SK-N-SH treated with all-trans-retinoic acid at 6 μM for 48 hours (cell line): Measurements from ENCODE around the gene XRCC2.

Experiments used
- ATAC-seq: fragments of 200-7000 bp; cut with Tn5 transposase; 3 replicates; pipeline ENCODE4 v1.9.1; 2020; ENCODE audit warnings: mild to moderate bottlenecking, moderate library complexity
- ARNTL ChIP-seq: fragments of 450-650 bp; formaldehyde crosslinking; IDR thresholded peaks from 2 replicates; pipeline ENCODE4 v1.5.0; 2020; ENCODE audit warnings: low read depth, mild to moderate bottlenecking, moderate library complexity, borderline replicate concordance
- CSDC2 ChIP-seq: fragments of 250-450 bp; sonication (Bioruptor Pico); IDR thresholded peaks from 2 replicates; pipeline ENCODE4 v1.5.0; 2020; ENCODE audit warnings: mild to moderate bottlenecking, moderate library complexity
- ESRRG ChIP-seq: fragments of 250-450 bp; sonication (Bioruptor Pico); IDR thresholded peaks from 2 replicates; pipeline ENCODE4 v1.6.1; 2021; ENCODE audit warnings: mild to moderate bottlenecking
- GLIS3 ChIP-seq: fragments of 250-450 bp; sonication (Bioruptor Pico); IDR thresholded peaks from 2 replicates; pipeline ENCODE4 v1.5.0; 2020; ENCODE audit warnings: mild to moderate bottlenecking, moderate library complexity
- OSR1 ChIP-seq: fragments of 250-450 bp; sonication (Bioruptor Pico); IDR thresholded peaks from 2 replicates; pipeline ENCODE4 v1.8.0; 2022; ENCODE audit warnings: moderate library complexity, mild to moderate bottlenecking, inconsistent platforms
- PPARA ChIP-seq: fragments of 250-450 bp; sonication (Bioruptor Pico); IDR thresholded peaks from 2 replicates; pipeline ENCODE4 v1.5.0; 2020; ENCODE audit warnings: mild to moderate bottlenecking, borderline replicate concordance
- RARB ChIP-seq: fragments of 250-450 bp; sonication (Bioruptor Pico); IDR thresholded peaks from 2 replicates; pipeline ENCODE4 v1.8.0; 2021; ENCODE audit warnings: mild to moderate bottlenecking, moderate library complexity
- SNAI2 ChIP-seq: fragments of 250-450 bp; sonication (Bioruptor Pico); IDR thresholded peaks from 2 replicates; pipeline ENCODE4 v1.5.0; 2020; ENCODE audit warnings: mild to moderate bottlenecking, moderate library complexity
- TCF4 ChIP-seq: fragments of 250-450 bp; sonication (Bioruptor Pico); IDR thresholded peaks from 2 replicates; pipeline ENCODE4 v1.8.0; 2021; ENCODE audit warnings: mild to moderate bottlenecking, moderate library complexity, borderline replicate concordance
- ZC3H10 ChIP-seq: fragments of 250-450 bp; sonication (Bioruptor Pico); IDR thresholded peaks from 2 replicates; pipeline ENCODE4 v1.5.1; 2021; ENCODE audit warnings: mild to moderate bottlenecking, moderate library complexity
- ZFP3 ChIP-seq: fragments of 250-450 bp; sonication (Bioruptor Pico); IDR thresholded peaks from 2 replicates; pipeline ENCODE4 v1.5.0; 2020; ENCODE audit warnings: mild to moderate bottlenecking, moderate library complexity
- ZFP30 ChIP-seq: fragments of 450-650 bp; formaldehyde crosslinking; IDR thresholded peaks from 2 replicates; pipeline ENCODE4 v1.5.0; 2022; ENCODE audit warnings: mild to moderate bottlenecking, moderate library complexity
- ZNF70 ChIP-seq: fragments of 450-650 bp; formaldehyde crosslinking; IDR thresholded peaks from 2 replicates; pipeline ENCODE4 v1.5.0; 2020; ENCODE audit warnings: mild to moderate bottlenecking, moderate library complexity
- ZNF8 ChIP-seq: fragments of 450-650 bp; formaldehyde crosslinking; IDR thresholded peaks from 2 replicates; pipeline ENCODE4 v1.5.0; 2020; ENCODE audit warnings: mild to moderate bottlenecking, moderate library complexity
- TF ChIP-seq, protein P1 (sequence below): fragments of 250-450 bp; sonication (Bioruptor Pico); IDR thresholded peaks from 2 replicates; pipeline ENCODE4 v1.5.1; 2021; ENCODE audit warnings: mild to moderate bottlenecking, moderate library complexity
- TF ChIP-seq, protein P2 (sequence below): fragments of 250-450 bp; sonication (Bioruptor Pico); IDR thresholded peaks from 2 replicates; pipeline ENCODE4 v1.5.1; 2020; ENCODE audit warnings: low read depth, mild to moderate bottlenecking, moderate library complexity
- TF ChIP-seq, protein P3 (sequence below): fragments of 250-450 bp; sonication (Bioruptor Pico); IDR thresholded peaks from 2 replicates; pipeline ENCODE4 v1.8.0; 2021; ENCODE audit warnings: low read depth, mild to moderate bottlenecking, moderate library complexity, borderline replicate concordance
- TF ChIP-seq, protein P4 (sequence below): fragments of 250-450 bp; sonication (Bioruptor Pico); IDR thresholded peaks from 2 replicates; pipeline ENCODE4 v1.5.0; 2020; ENCODE audit warnings: mild to moderate bottlenecking, moderate library complexity
- TF ChIP-seq, protein P5 (sequence below): fragments of 250-450 bp; sonication (Bioruptor Pico); IDR thresholded peaks from 2 replicates; pipeline ENCODE4 v1.8.0; 2020; ENCODE audit warnings: mild to moderate bottlenecking, moderate library complexity, borderline replicate concordance

The XRCC2 gene

DNA sequence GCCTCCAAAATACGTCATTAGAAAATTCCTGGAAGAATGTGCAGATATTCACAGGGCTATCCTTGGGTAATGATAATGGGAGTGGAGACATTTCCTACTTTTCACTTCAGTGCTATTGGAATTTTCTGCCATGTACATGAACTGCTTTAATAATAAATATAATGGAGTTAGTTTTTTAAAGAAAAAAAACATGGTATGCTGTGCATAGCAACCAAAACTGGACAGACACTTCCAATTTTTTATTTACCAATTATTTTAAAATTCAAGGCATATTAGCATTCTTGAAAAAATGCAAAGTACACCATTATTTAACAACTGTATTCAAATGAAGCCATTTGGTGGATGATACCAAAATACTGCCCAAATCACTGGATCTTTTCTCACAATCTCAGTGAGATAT lies 3.3 kb downstream of the XRCC2 start:
- TF ChIP-seq GLIS3 (CRISPR knock-in tag) (no peak), CSDC2 (CRISPR knock-in tag) (no peak), ZFP3 (CRISPR knock-in tag) (no peak), OSR1 (no peak)
- TF ChIP-seq, protein P1, sequence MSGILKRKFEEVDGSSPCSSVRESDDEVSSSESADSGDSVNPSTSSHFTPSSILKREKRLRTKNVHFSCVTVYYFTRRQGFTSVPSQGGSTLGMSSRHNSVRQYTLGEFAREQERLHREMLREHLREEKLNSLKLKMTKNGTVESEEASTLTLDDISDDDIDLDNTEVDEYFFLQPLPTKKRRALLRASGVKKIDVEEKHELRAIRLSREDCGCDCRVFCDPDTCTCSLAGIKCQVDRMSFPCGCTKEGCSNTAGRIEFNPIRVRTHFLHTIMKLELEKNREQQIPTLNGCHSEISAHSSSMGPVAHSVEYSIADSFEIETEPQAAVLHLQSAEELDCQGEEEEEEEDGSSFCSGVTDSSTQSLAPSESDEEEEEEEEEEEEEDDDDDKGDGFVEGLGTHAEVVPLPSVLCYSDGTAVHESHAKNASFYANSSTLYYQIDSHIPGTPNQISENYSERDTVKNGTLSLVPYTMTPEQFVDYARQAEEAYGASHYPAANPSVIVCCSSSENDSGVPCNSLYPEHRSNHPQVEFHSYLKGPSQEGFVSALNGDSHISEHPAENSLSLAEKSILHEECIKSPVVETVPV (CRISPR knock-in tag) = no peak
- TF ChIP-seq, protein P2, sequence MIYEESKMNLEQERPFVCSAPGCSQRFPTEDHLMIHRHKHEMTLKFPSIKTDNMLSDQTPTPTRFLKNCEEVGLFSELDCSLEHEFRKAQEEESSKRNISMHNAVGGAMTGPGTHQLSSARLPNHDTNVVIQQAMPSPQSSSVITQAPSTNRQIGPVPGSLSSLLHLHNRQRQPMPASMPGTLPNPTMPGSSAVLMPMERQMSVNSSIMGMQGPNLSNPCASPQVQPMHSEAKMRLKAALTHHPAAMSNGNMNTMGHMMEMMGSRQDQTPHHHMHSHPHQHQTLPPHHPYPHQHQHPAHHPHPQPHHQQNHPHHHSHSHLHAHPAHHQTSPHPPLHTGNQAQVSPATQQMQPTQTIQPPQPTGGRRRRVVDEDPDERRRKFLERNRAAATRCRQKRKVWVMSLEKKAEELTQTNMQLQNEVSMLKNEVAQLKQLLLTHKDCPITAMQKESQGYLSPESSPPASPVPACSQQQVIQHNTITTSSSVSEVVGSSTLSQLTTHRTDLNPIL = no peak
- no peak for ATAC-seq

DNA sequence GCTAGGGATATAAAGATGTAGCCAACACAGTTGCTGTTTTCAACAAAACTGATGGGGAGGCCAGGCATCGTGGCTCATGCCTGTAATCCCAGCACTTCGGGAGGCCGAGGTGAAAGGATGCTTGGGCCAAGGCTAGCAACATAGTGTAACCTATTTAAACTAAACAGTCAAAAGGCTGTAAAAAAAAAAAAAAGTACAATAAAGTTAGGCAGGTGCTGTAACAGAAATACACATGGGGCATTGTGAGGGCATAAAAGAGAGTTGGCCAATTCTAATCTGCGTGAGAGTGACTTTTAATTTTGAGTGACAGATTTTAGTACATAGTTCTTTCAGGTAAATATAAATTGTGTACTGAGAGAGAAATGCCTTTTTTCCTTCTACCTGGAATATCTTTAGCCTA lies 6.2 kb downstream of the XRCC2 start:
- ATAC-seq = no peak
- TF ChIP-seq, protein P3, sequence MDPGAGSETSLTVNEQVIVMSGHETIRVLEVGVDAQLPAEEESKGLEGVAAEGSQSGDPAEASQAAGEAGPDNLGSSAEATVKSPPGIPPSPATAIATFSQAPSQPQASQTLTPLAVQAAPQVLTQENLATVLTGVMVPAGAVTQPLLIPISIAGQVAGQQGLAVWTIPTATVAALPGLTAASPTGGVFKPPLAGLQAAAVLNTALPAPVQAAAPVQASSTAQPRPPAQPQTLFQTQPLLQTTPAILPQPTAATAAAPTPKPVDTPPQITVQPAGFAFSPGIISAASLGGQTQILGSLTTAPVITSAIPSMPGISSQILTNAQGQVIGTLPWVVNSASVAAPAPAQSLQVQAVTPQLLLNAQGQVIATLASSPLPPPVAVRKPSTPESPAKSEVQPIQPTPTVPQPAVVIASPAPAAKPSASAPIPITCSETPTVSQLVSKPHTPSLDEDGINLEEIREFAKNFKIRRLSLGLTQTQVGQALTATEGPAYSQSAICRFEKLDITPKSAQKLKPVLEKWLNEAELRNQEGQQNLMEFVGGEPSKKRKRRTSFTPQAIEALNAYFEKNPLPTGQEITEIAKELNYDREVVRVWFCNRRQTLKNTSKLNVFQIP (CRISPR knock-in tag) = no peak
- TF ChIP-seq ZNF8 (CRISPR knock-in tag) = no peak
- no peak for TF ChIP-seq GLIS3 (CRISPR knock-in tag)
- TF ChIP-seq CSDC2 (CRISPR knock-in tag) = no peak
- TF ChIP-seq TCF4 = no peak
- no peak for TF ChIP-seq OSR1
- TF ChIP-seq ARNTL (CRISPR knock-in tag) = no peak

DNA sequence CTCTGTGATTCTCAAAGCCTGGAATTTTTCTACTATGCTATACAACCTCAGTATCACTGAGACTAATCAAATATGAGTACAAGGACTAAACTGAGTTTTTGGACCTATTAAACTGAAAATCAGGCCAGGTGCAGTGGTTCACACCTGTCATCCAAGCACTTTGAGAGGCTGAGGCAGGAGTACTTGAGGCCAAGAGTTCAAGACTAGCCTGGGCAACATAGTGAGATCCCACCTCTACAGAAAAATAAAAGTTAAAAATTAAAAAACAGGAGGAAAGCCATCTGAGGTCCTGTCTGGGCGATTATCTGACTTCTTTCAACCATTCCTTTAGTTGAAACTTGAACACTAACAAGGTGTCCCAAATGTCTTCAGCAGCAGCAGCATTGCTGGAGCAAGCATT lies 7.0 kb downstream of the XRCC2 start:
- TF ChIP-seq, protein P1 (CRISPR knock-in tag) = no peak
- TF ChIP-seq ESRRG (CRISPR knock-in tag) = no peak
- TF ChIP-seq RARB (CRISPR knock-in tag) = no peak
- TF ChIP-seq ZFP30 (CRISPR knock-in tag) = no peak
- TF ChIP-seq, protein P4, sequence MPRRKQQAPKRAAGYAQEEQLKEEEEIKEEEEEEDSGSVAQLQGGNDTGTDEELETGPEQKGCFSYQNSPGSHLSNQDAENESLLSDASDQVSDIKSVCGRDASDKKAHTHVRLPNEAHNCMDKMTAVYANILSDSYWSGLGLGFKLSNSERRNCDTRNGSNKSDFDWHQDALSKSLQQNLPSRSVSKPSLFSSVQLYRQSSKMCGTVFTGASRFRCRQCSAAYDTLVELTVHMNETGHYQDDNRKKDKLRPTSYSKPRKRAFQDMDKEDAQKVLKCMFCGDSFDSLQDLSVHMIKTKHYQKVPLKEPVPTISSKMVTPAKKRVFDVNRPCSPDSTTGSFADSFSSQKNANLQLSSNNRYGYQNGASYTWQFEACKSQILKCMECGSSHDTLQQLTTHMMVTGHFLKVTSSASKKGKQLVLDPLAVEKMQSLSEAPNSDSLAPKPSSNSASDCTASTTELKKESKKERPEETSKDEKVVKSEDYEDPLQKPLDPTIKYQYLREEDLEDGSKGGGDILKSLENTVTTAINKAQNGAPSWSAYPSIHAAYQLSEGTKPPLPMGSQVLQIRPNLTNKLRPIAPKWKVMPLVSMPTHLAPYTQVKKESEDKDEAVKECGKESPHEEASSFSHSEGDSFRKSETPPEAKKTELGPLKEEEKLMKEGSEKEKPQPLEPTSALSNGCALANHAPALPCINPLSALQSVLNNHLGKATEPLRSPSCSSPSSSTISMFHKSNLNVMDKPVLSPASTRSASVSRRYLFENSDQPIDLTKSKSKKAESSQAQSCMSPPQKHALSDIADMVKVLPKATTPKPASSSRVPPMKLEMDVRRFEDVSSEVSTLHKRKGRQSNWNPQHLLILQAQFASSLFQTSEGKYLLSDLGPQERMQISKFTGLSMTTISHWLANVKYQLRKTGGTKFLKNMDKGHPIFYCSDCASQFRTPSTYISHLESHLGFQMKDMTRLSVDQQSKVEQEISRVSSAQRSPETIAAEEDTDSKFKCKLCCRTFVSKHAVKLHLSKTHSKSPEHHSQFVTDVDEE = no peak
- TF ChIP-seq ZNF70 (CRISPR knock-in tag) = no peak
- TF ChIP-seq, protein P5, sequence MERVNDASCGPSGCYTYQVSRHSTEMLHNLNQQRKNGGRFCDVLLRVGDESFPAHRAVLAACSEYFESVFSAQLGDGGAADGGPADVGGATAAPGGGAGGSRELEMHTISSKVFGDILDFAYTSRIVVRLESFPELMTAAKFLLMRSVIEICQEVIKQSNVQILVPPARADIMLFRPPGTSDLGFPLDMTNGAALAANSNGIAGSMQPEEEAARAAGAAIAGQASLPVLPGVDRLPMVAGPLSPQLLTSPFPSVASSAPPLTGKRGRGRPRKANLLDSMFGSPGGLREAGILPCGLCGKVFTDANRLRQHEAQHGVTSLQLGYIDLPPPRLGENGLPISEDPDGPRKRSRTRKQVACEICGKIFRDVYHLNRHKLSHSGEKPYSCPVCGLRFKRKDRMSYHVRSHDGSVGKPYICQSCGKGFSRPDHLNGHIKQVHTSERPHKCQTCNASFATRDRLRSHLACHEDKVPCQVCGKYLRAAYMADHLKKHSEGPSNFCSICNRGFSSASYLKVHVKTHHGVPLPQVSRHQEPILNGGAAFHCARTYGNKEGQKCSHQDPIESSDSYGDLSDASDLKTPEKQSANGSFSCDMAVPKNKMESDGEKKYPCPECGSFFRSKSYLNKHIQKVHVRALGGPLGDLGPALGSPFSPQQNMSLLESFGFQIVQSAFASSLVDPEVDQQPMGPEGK = no peak
- no peak for TF ChIP-seq TCF4
- no peak for TF ChIP-seq OSR1
- no peak for TF ChIP-seq SNAI2
- TF ChIP-seq GLIS3 (CRISPR knock-in tag) = no peak
- TF ChIP-seq ZC3H10 (CRISPR knock-in tag) = no peak
- TF ChIP-seq PPARA (CRISPR knock-in tag) = no peak
- no peak for TF ChIP-seq ARNTL (CRISPR knock-in tag)
- TF ChIP-seq, protein P2 = no peak
- ATAC-seq = no peak
